GM11168 (cell line): ENCODE data around the gene CALML5.

Experiments used
- in situ Hi-C: fragments of 300-500 bp; cut with MboI; formaldehyde crosslinking; loops from one replicate; pipeline ENCODE4 v1.12.0; 2022; ENCODE audit warnings: low sequenced_read_pairs; ENCODE audit not compliant: unreplicated experiment

CALML5 gene

GRCh38 chr10:5467634-5468255 is 31.6 kb downstream of the CALML5 start:
- in situ Hi-C loops = no loop called here

- in situ Hi-C loops = no loop called here
These were observed 32.2 kb downstream of the CALML5 start for GRCh38 chr10:5467207-5467535.

- in situ Hi-C loops = no loop called here
These were observed 32.7 kb downstream of the CALML5 start for GRCh38 chr10:5466451-5467206.

- in situ Hi-C loops = no loop called here
These were observed 33.4 kb downstream of the CALML5 start for GRCh38 chr10:5465976-5466450.

- in situ Hi-C loops = no loop called here
These were observed 34.8 kb downstream of the CALML5 start for GRCh38 chr10:5464546-5464945.

GRCh38 chr10:5462841-5463293 is 36.5 kb downstream of the CALML5 start:
- in situ Hi-C loops = no loop called here

- in situ Hi-C loops = no loop called here
These were observed 37.2 kb downstream of the CALML5 start for GRCh38 chr10:5461914-5462840.

- in situ Hi-C loops = no loop called here
These were observed 38.2 kb downstream of the CALML5 start for GRCh38 chr10:5461203-5461588.

- in situ Hi-C loops = no loop called here
These were observed 38.7 kb downstream of the CALML5 start for GRCh38 chr10:5460468-5461202.

- in situ Hi-C loops = no loop called here
These were observed 40.2 kb downstream of the CALML5 start for GRCh38 chr10:5458949-5459747.

- in situ Hi-C loops = no loop called here
These were observed 40.9 kb downstream of the CALML5 start for GRCh38 chr10:5458425-5458824.

GRCh38 chr10:5457741-5458140 is 41.6 kb downstream of the CALML5 start:
- in situ Hi-C loops = no loop called here

- in situ Hi-C loops = no loop called here
These were observed 42.8 kb downstream of the CALML5 start for GRCh38 chr10:5456563-5456962.

- in situ Hi-C loops = no loop called here
These were observed 45.5 kb downstream of the CALML5 start for GRCh38 chr10:5453749-5454489.

GRCh38 chr10:5450605-5451384 is 48.6 kb downstream of the CALML5 start:
- in situ Hi-C loops = no loop called here

- in situ Hi-C loops = no loop called here
These were observed 49.5 kb downstream of the CALML5 start for GRCh38 chr10:5449823-5450222.

- in situ Hi-C loops = no loop called here
These were observed 50.1 kb downstream of the CALML5 start for GRCh38 chr10:5449227-5449626.
